K562 (cell line): ENCODE data around the gene TRPC1. TPM values are rescaled to one million over a fixed set of nuclear protein-coding genes. Genes with fewer than 3 reads are reported as not detected.

Experiments
- ATAC-seq: fragments of 200-7000 bp; cut with Tn5 transposase; 3 replicates; pipeline ENCODE4 v1.9.1; 2020; ENCODE audit warnings: moderate library complexity
- BruUV-seq: library from RNA; stranded (reverse); fragments of 400-500 nt; replicated peaks from 2 replicates; lab custom pipeline; 2021; lab: Mats Ljungman, UMichigan
- CTCF ChIA-PET: fragments of 300-600 bp; formaldehyde crosslinking; extraction: SDS; loops from one replicate; lab custom pipeline; 2021; ENCODE audit warnings: low intra/inter-chr PET ratio; lab: Yijun Ruan, JAX
- POLR2A ChIA-PET: fragments of 300-600, 350-650 bp; sonication (Branson Sonifier 250); formaldehyde crosslinking; extraction: SDS; loops from one replicate; lab custom pipeline; 2021; ENCODE audit warnings: antibody characterized with exemption, inconsistent platforms; lab: Yijun Ruan, JAX
- DNase-seq, 4 experiments: peaks; one replicate each; pipeline versions ENCODE4 v3.0.0 to v3.0.0-alpha.2; 2011 to 2018; ENCODE audit warnings: low spot score in 3 of 4, mixed read lengths in 3 of 4; ENCODE audit errors: extremely low read depth in 1 of 4
- FAIRE-seq: peaks from 2 replicates; lab custom pipeline; 2011; peaks lifted over from hg19 to GRCh38; lab: Jason Lieb, UNC
- H2AFZ ChIP-seq: 2 replicates; pipeline ENCODE4 v1.6.0; 2011; ENCODE audit warnings: low read depth, low read length, control low read depth, inconsistent platforms
- H3K27ac ChIP-seq: fragments of 200-600 bp; 3 replicates; pipeline ENCODE4 v1.8.0; 2011; ENCODE audit warnings: low read depth, mild to moderate bottlenecking, control low read depth, inconsistent platforms, low read length, moderate library complexity, mixed read lengths; ENCODE audit errors: extremely low read depth
- H3K27me3 ChIP-seq, 2 experiments: fragments of 300-600 bp in 1 of 2; 2 replicates in 1 of 2; 3 replicates in 1 of 2; pipeline versions ENCODE4 v1.6.0 to v1.8.0; 2011; ENCODE audit warnings: inconsistent platforms in 2 of 2, low read length in 2 of 2, mild to moderate bottlenecking in 1 of 2, mixed read lengths in 1 of 2, moderate library complexity in 1 of 2; ENCODE audit not compliant: control insufficient read depth in 2 of 2, insufficient read depth in 2 of 2
- H3K36me3 ChIP-seq: fragments of 300-600 bp; 3 replicates; pipeline ENCODE4 v1.8.0; 2011; ENCODE audit warnings: mild to moderate bottlenecking, low read length, inconsistent platforms; ENCODE audit not compliant: control insufficient read depth, insufficient read depth
- H3K4me1 ChIP-seq, 2 experiments: fragments of 200-600 bp in 1 of 2; replicated peaks in 1 of 2; 2 replicates in 1 of 2; 3 replicates in 1 of 2; pipeline versions ENCODE4 v1.5.1 to v1.8.0; 2011; ENCODE audit warnings: inconsistent platforms in 2 of 2, low read length in 2 of 2, mild to moderate bottlenecking in 1 of 2, mixed read lengths in 1 of 2, moderate library complexity in 1 of 2; ENCODE audit not compliant: control insufficient read depth in 2 of 2, insufficient read depth in 2 of 2
- H3K4me2 ChIP-seq: 2 replicates; pipeline ENCODE4 v1.6.1; 2011; ENCODE audit warnings: low read length, control low read depth, inconsistent platforms, mixed read lengths; ENCODE audit not compliant: insufficient read depth
- H3K4me3 ChIP-seq: fragments of 200-600 bp; sonication (generic), shearing (Covaris generic); 2 replicates; pipeline ENCODE4 v1.5.1; 2016; ENCODE audit warnings: control low read depth, inconsistent platforms
- H3K79me2 ChIP-seq: fragments of 200-600 bp; 3 replicates; pipeline ENCODE4 v1.8.0; 2011; ENCODE audit warnings: low read length, inconsistent platforms; ENCODE audit not compliant: control insufficient read depth, insufficient read depth
- H3K9ac ChIP-seq, 2 experiments: 2 replicates each; pipeline versions ENCODE4 v1.6.0 to v1.6.1; 2011; ENCODE audit warnings: low read depth in 2 of 2, low read length in 2 of 2, control low read depth in 1 of 2, inconsistent platforms in 1 of 2, mild to moderate bottlenecking in 1 of 2, mixed read lengths in 1 of 2; ENCODE audit not compliant: insufficient read depth in 1 of 2
- H3K9me1 ChIP-seq: one replicate; pipeline ENCODE4 v1.6.0; 2011; ENCODE audit warnings: inconsistent platforms, mild to moderate bottlenecking, low read length, moderate library complexity; ENCODE audit not compliant: control insufficient read depth, insufficient read depth
- H3K9me3 ChIP-seq: replicated peaks from 2 replicates; pipeline ENCODE4 v1.5.1; 2011; ENCODE audit warnings: low read depth, low read length, inconsistent platforms; ENCODE audit not compliant: control insufficient read depth, insufficient read depth
- H4K20me1 ChIP-seq: replicated peaks from 2 replicates; pipeline ENCODE4 v1.6.1; 2011; ENCODE audit warnings: low read length, inconsistent platforms, mixed read lengths; ENCODE audit not compliant: control insufficient read depth, insufficient read depth
- HSF4 ChIP-seq: fragments of 250-450 bp; sonication (Bioruptor Pico); IDR thresholded peaks from 2 replicates; pipeline ENCODE4 v2.1.2; 2022; ENCODE audit warnings: mild to moderate bottlenecking, moderate library complexity, borderline replicate concordance
- MGA ChIP-seq: fragments of 450-650 bp; IDR thresholded peaks from 2 replicates; pipeline ENCODE4 v1.6.1; 2016; ENCODE audit warnings: mild to moderate bottlenecking, moderate library complexity
- NCOR1 ChIP-seq: fragments of 450-650 bp; IDR thresholded peaks from 2 replicates; pipeline ENCODE4 v1.6.1; 2016; ENCODE audit warnings: mild to moderate bottlenecking, moderate library complexity
- PCBP2 ChIP-seq: fragments of 200-400 bp; formaldehyde crosslinking; IDR thresholded peaks from 2 replicates; pipeline ENCODE4 v1.6.1; 2018; ENCODE audit warnings: low read length, low read depth, mild to moderate bottlenecking, moderate library complexity; ENCODE audit not compliant: poor library complexity, severe bottlenecking
- VEZF1 ChIP-seq: fragments of 200-800 bp; sonication (Bioruptor generic); IDR thresholded peaks from 2 replicates; pipeline ENCODE4 v1.6.1; 2017; ENCODE audit warnings: missing genetic modification characterization, missing compliant biosample characterization
- ZNF384 ChIP-seq: IDR thresholded peaks from 2 replicates; pipeline ENCODE4 v1.6.1; 2012; ENCODE audit warnings: low read depth, low read length, improper control_type of control experiment
- WGBS: fragments of 100-300 bp; shearing (Covaris generic); methylation state at CpG from one replicate; pipeline ENCODE4 v1.1.6; 2016; ENCODE audit warnings: low coverage, mixed read lengths; ENCODE audit not compliant: insufficient coverage; ENCODE audit errors: missing lambda C conversion rate; 5-methylcytosine and 5-hydroxymethylcytosine counted together
- in situ Hi-C: fragments of 300-500 bp; cut with MboI; formaldehyde crosslinking; loops from 4 replicates; pipeline ENCODE4 v1.15.0; 2018; ENCODE audit warnings: inconsistent platforms, mixed read lengths
- intact Hi-C: fragments of 100-400 bp; cut with micrococcal nuclease; formaldehyde crosslinking; loops from 2 replicates; pipeline ENCODE4 v1.14.2; 2022
- polyA plus RNA-seq, 8 experiments: library from polyadenylated mRNA; depleted of rRNA in 4 of 8; stranded (reverse) in 5 of 8; unstranded in 3 of 8; fragments of >200 nt; fragmentation: Nextera tagmentation in 2 of 8; fragmentation: Illumina TruSeq in 1 of 8; extraction: Ambion mirVana in 2 of 8; extraction: Trizol in 1 of 8; gene quantifications; 2 replicates each; pipeline versions ENCODE4 v1.2.1 to v1.2.3, GENCODE V29; 2011 to 2014; ENCODE audit warnings: inconsistent platforms in 1 of 8, missing spikeins in 1 of 8
- total RNA-seq, 7 experiments: library from RNA; depleted of rRNA in 6 of 7; stranded (reverse); fragments of >200 nt in 6 of 7; fragmentation: Illumina TruSeq in 2 of 7; extraction: Trizol in 2 of 7; gene quantifications; 2 replicates each; pipeline versions ENCODE4 v1.2.1 to v1.2.3, GENCODE V29; 2011 to 2021; ENCODE audit warnings: low replicate concordance in 1 of 7

The TRPC1 gene
- total and polyA plus RNA-seq, 9 of the 15 experiments (the other 6 are each of a cell fraction or from before 2014, with no cell fraction given), result 1.4 to 6.5 (median 3.0) TPM

- ChIA-PET POLR2A (no interaction called here), CTCF (no interaction called here)
- no TSS peak for BruUV-seq
- ATAC-seq (no peak), FAIRE-seq (no peak), DNase-seq (no peak)
- H3K9me1 ChIP-seq, result no peaks in the 10 kb centered on the region
- in situ Hi-C loops, result no loop called here
- intact Hi-C loops, result no loop called here
- H3K4me2 ChIP-seq, result no peak overlapping the region
- WGBS, result 94% methylated on average over 2 of the region's 2 CpGs
- H3K27me3 ChIP-seq, result no peaks in the 10 kb centered on the region
- H3K36me3 ChIP-seq, result no peaks in the 10 kb centered on the region; the same call in 1 of the 3 replicates
- no peak overlapping the region for H2AFZ ChIP-seq
- no peak overlapping the region for H3K9ac ChIP-seq
- H3K79me2 ChIP-seq, result no peaks in the 10 kb centered on the region
- no peak overlapping the region for H3K4me3 ChIP-seq
- H3K4me1 ChIP-seq, result no peaks in the 10 kb centered on the region; a peak in 1 of 5 replicates
- H3K9me3 ChIP-seq, result no peaks in the 10 kb centered on the region
- no peaks in the 10 kb centered on the region for H4K20me1 ChIP-seq
- H3K27ac ChIP-seq, result no peak overlapping the region
- no peak for TF ChIP-seq VEZF1 (CRISPR knock-in tag)
- no peak for TF ChIP-seq MGA
- TF ChIP-seq PCBP2, result no peak
- TF ChIP-seq ZNF384, result no peak
- TF ChIP-seq HSF4 (CRISPR knock-in tag), result no peak
- no peak for TF ChIP-seq NCOR1
Observed at GRCh38 chr3:142690613-142691012, 33.2 kb upstream of the TRPC1 start.
